Neuronal stem cell (in vitro differentiated cells): ENCODE results near the gene BPIFA3.
A peak's percentile ranks its signal among the peaks of the same experiment; 100 is the strongest.

Source experiments
- DNase-seq: peaks from one replicate; pipeline ENCODE4 v3.0.0-alpha.2; 2013; ENCODE audit warnings: low spot score
- H2AFZ ChIP-seq: one replicate; pipeline ENCODE4 v1.6.1; 2013; ENCODE audit warnings: mild to moderate bottlenecking, low read length, inconsistent platforms
- H2AK5ac ChIP-seq: 2 replicates; pipeline ENCODE4 v1.6.1; 2013; ENCODE audit warnings: low read depth, mild to moderate bottlenecking, inconsistent platforms, low read length, moderate library complexity, mixed read lengths
- H2BK120ac ChIP-seq: 2 replicates; pipeline ENCODE4 v1.6.1; 2013; ENCODE audit warnings: low read depth, mild to moderate bottlenecking, inconsistent platforms, low read length, moderate library complexity, mixed read lengths
- H2BK12ac ChIP-seq: one replicate; pipeline ENCODE4 v1.6.1; 2013; ENCODE audit warnings: low read length, inconsistent platforms
- H2BK15ac ChIP-seq: 2 replicates; pipeline ENCODE4 v1.6.1; 2013; ENCODE audit warnings: mild to moderate bottlenecking, low read length, inconsistent platforms, mixed read lengths
- H2BK5ac ChIP-seq: one replicate; pipeline ENCODE4 v1.6.1; 2013; ENCODE audit warnings: inconsistent platforms, mild to moderate bottlenecking, low read length, moderate library complexity
- H3K14ac ChIP-seq: one replicate; pipeline ENCODE4 v1.6.1; 2013; ENCODE audit warnings: low read length, inconsistent platforms
- H3K18ac ChIP-seq: 2 replicates; pipeline ENCODE4 v1.6.1; 2013; ENCODE audit warnings: low read length, inconsistent platforms
- H3K23ac ChIP-seq: 2 replicates; pipeline ENCODE4 v1.6.1; 2013; ENCODE audit warnings: low read depth, mild to moderate bottlenecking, mixed read lengths, low read length, inconsistent platforms; ENCODE audit not compliant: poor library complexity
- H3K27ac ChIP-seq: replicated peaks from 3 replicates; pipeline ENCODE4 v1.5.1; 2013; ENCODE audit warnings: low read length, inconsistent platforms
- H3K27me3 ChIP-seq, 3 experiments: 2 replicates each; pipeline ENCODE4 v1.6.1; 2013; ENCODE audit warnings: low read length in 3 of 3, mild to moderate bottlenecking in 2 of 3, inconsistent platforms in 1 of 3, low read depth in 1 of 3, mixed read lengths in 1 of 3, moderate library complexity in 1 of 3; ENCODE audit not compliant: control insufficient read depth in 3 of 3, insufficient read depth in 3 of 3
- H3K36me3 ChIP-seq, 2 donors: replicated peaks in 1 of 2; 2 replicates each; pipeline ENCODE4 v1.6.1; 2013; ENCODE audit warnings: low read length in 2 of 2; ENCODE audit not compliant: control insufficient read depth in 2 of 2, insufficient read depth in 2 of 2
- H3K4ac ChIP-seq: 2 replicates; pipeline ENCODE4 v1.6.1; 2013; ENCODE audit warnings: inconsistent platforms, mild to moderate bottlenecking, low read length, moderate library complexity
- H3K4me1 ChIP-seq, 2 donors: 1 replicate in 1 of 2; 2 replicates in 1 of 2; pipeline ENCODE4 v1.6.1; 2013; ENCODE audit warnings: low read length in 2 of 2, low read depth in 1 of 2; ENCODE audit not compliant: control insufficient read depth in 2 of 2, insufficient read depth in 1 of 2
- H3K4me2 ChIP-seq: one replicate; pipeline ENCODE4 v1.6.1; 2013; ENCODE audit warnings: mild to moderate bottlenecking, low read length, inconsistent platforms; ENCODE audit not compliant: insufficient read depth, poor library complexity, severe bottlenecking
- H3K4me3 ChIP-seq, 2 donors: 2 replicates each; pipeline ENCODE4 v1.5.1; 2013; ENCODE audit warnings: low read length in 2 of 2, mild to moderate bottlenecking in 2 of 2, inconsistent platforms in 1 of 2, moderate library complexity in 1 of 2
- H3K79me1 ChIP-seq: one replicate; pipeline ENCODE4 v1.6.1; 2013; ENCODE audit warnings: low read depth, mild to moderate bottlenecking, inconsistent platforms, low read length, moderate library complexity
- H3K9ac ChIP-seq: one replicate; pipeline ENCODE4 v1.6.1; 2013; ENCODE audit warnings: mild to moderate bottlenecking, low read depth, low read length, inconsistent platforms; ENCODE audit not compliant: poor library complexity
- H3K9me3 ChIP-seq, 2 donors: replicated peaks in 1 of 2; 2 replicates each; pipeline versions ENCODE3 to v1.6.1; 2013; ENCODE audit warnings: low read length in 2 of 2, mild to moderate bottlenecking in 2 of 2, inconsistent platforms in 1 of 2, low read depth in 1 of 2, mixed read lengths in 1 of 2, moderate library complexity in 1 of 2; ENCODE audit not compliant: control insufficient read depth in 2 of 2, insufficient read depth in 1 of 2
- H4K8ac ChIP-seq: one replicate; pipeline ENCODE4 v1.6.1; 2013; ENCODE audit warnings: low read depth, mild to moderate bottlenecking, inconsistent platforms, low read length, moderate library complexity
- H4K91ac ChIP-seq: one replicate; pipeline ENCODE4 v1.6.1; 2013; ENCODE audit warnings: low read length, low read depth, mild to moderate bottlenecking, inconsistent platforms; ENCODE audit not compliant: poor library complexity
- WGBS, 2 donors: extraction: QIAGEN DNeasy Blood & Tissue Kit; methylation state at CpG; one replicate each; pipeline ENCODE4 v1.1.7; 2013; ENCODE audit warnings: missing lambda C conversion rate in 2 of 2, mixed read lengths in 1 of 2; ENCODE audit not compliant: insufficient read length in 2 of 2, insufficient replicate concordance in 1 of 2; ENCODE audit errors: extremely low coverage in 2 of 2; 5-methylcytosine and 5-hydroxymethylcytosine counted together

BPIFA3 gene

DNA sequence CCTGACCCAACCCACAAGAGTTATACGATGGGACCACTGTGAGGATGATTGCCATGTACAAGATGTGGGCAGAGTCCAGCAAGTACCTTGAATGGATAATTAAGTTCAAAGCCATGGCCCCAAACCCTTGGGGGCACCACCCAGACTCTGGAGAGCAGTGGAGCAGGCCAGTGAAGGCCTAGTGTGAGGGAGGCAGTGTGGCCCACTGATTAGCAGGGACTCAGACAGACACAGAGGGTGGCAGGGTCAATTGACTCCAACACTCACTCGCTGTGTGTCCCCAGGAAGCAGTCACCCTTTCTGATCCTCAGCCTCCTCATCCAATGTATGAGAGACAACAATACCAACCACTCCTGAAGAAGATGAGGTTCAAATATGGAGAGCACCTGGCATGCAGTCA lies 16.9 kb downstream of the BPIFA3 start:
- no peak overlapping the region for H2BK120ac ChIP-seq
- H3K79me1 ChIP-seq, result no peaks in the 10 kb centered on the region
- DNase-seq, result no peak
- H2BK5ac ChIP-seq, result no peak overlapping the region
- H4K91ac ChIP-seq, result no peak overlapping the region
- no peak overlapping the region for H3K18ac ChIP-seq
- no peak overlapping the region for H4K8ac ChIP-seq
- H3K27me3 ChIP-seq, result peaks cover 0 to 9% (median 0%) of the 10 kb centered on the region in 3 experiments
- no peak overlapping the region for H2BK15ac ChIP-seq
- H3K4me1 ChIP-seq, result peaks cover 0 to 3% of the 10 kb centered on the region in 2 donors
- no peaks in the 10 kb centered on the region for H3K36me3 ChIP-seq
- no peaks in the 10 kb centered on the region for H3K9me3 ChIP-seq
- H3K4ac ChIP-seq, result no peak overlapping the region
- no peak overlapping the region for H2AFZ ChIP-seq
- H3K9ac ChIP-seq, result no peak overlapping the region
- peak overlapping the region in 1 of 2 donors; percentile 52 for H3K4me3 ChIP-seq
- no peak overlapping the region for H2AK5ac ChIP-seq
- H3K23ac ChIP-seq, result no peak overlapping the region
- H3K4me2 ChIP-seq, result no peak overlapping the region
- WGBS, 2 donors, result no CpG with 5 or more reads among the region's 2 CpGs
- no peak overlapping the region for H3K14ac ChIP-seq
- no peak overlapping the region for H3K27ac ChIP-seq
- H2BK12ac ChIP-seq, result no peak overlapping the region

- no peak within 1 kb of the TSS for H3K4me3 ChIP-seq
- WGBS, 2 donors, result no CpG with 5 or more reads among the region's 5 CpGs
- DNase-seq, result no peak
- no peak within 1 kb of the TSS for H3K27ac ChIP-seq
- H3K14ac ChIP-seq, result no peak within 1 kb of the TSS
- H2BK120ac ChIP-seq, result no peak within 1 kb of the TSS
- H3K4ac ChIP-seq, result no peak within 1 kb of the TSS
- no peak within 1 kb of the TSS for H2AK5ac ChIP-seq
- H3K9ac ChIP-seq, result no peak within 1 kb of the TSS
- H2BK15ac ChIP-seq, result no peak within 1 kb of the TSS
- H2AFZ ChIP-seq, result no peak within 1 kb of the TSS
- H3K4me2 ChIP-seq, result no peak within 1 kb of the TSS
- no peak within 1 kb of the TSS for H4K8ac ChIP-seq
- H2BK5ac ChIP-seq, result no peak within 1 kb of the TSS
- H3K23ac ChIP-seq, result no peak within 1 kb of the TSS
- H3K79me1 ChIP-seq, result no peaks in the 10 kb centered on the region
- no peak within 1 kb of the TSS for H4K91ac ChIP-seq
- H3K36me3 ChIP-seq, result no peaks in the 10 kb centered on the region
- H3K9me3 ChIP-seq, result no peaks in the 10 kb centered on the region
- no peak within 1 kb of the TSS for H2BK12ac ChIP-seq
- H3K27me3 ChIP-seq, result peaks cover 0 to 9% (median 0%) of the 10 kb centered on the region in 3 experiments
- H3K18ac ChIP-seq, result no peak within 1 kb of the TSS
- H3K4me1 ChIP-seq, result no peaks in the 10 kb centered on the region
These were observed 18.5 kb downstream of the BPIFA3 start, which contains the start of gene BPIFA1 for GRCh38 chr20:33235696-33236095. Gene BPIFA1, plus strand, starts transcription at chr20:33235996. Its CDS starts 1,716 bp downstream, at chr20:33237712.

GRCh38 chr20:33236351-33236750 lies 19.2 kb downstream of the BPIFA3 start:
- peaks cover 0 to 8% (median 0%) of the 10 kb centered on the region in 3 experiments for H3K27me3 ChIP-seq
- WGBS, 2 donors, result no CpG with 5 or more reads among the region's 1 CpG
- no peak overlapping the region for H2BK5ac ChIP-seq

DNA sequence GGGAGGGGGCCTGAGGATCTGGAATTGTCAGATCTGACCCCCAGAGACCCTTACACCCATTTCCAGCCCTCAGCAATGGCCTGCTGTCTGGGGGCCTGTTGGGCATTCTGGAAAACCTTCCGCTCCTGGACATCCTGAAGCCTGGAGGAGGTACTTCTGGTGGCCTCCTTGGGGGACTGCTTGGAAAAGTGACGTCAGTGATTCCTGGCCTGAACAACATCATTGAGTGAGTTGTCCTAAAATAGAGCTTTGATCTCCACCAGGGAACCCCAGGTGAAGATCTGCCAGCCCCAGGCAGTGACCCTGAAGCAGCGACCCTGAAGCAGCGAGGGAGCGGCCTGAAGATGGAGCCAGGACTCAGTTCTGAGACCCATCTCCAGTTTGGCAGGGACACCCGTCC lies 20.8 kb downstream of the BPIFA3 start:
- H2BK120ac ChIP-seq, result no peak overlapping the region
- no peaks in the 10 kb centered on the region for H3K9me3 ChIP-seq
- no peak overlapping the region for H4K91ac ChIP-seq
- peak overlapping the region; percentile 7 for H3K9ac ChIP-seq
- no peak overlapping the region for H4K8ac ChIP-seq
- no peaks in the 10 kb centered on the region for H3K27me3 ChIP-seq
- H3K79me1 ChIP-seq, result no peaks in the 10 kb centered on the region
- no peak overlapping the region for H2AK5ac ChIP-seq
- H2BK5ac ChIP-seq, result no peak overlapping the region
- no peak overlapping the region for H3K4ac ChIP-seq
- H2BK15ac ChIP-seq, result no peak overlapping the region
- H3K23ac ChIP-seq, result no peak overlapping the region
- DNase-seq, result no peak
- no peak overlapping the region for H2BK12ac ChIP-seq
- no peak overlapping the region for H2AFZ ChIP-seq
- no peak overlapping the region for H3K14ac ChIP-seq
- H3K27ac ChIP-seq, result no peak overlapping the region
- H3K4me3 ChIP-seq, result no peak overlapping the region
- WGBS, 2 donors, result no CpG with 5 or more reads among the region's 6 CpGs
- no peak overlapping the region for H3K18ac ChIP-seq
- no peaks in the 10 kb centered on the region for H3K36me3 ChIP-seq
- no peaks in the 10 kb centered on the region for H3K4me1 ChIP-seq
- no peak overlapping the region for H3K4me2 ChIP-seq

More at GRCh38 chr20:33236351-33236750, 19.2 kb downstream of the BPIFA3 start:
- Histone ChIP-seq H2AFZ (no peak overlapping the region), H2BK120ac (no peak overlapping the region), H2BK12ac (no peak overlapping the region), H3K4ac (no peak overlapping the region), H3K23ac (no peak overlapping the region), H3K4me3 (no peak overlapping the region), H3K9ac (no peak overlapping the region), H3K79me1 (no peaks in the 10 kb centered on the region), H3K4me1 (no peaks in the 10 kb centered on the region), H2AK5ac (no peak overlapping the region), H2BK15ac (no peak overlapping the region), H4K91ac (no peak overlapping the region), H3K14ac (no peak overlapping the region), H3K9me3 (no peaks in the 10 kb centered on the region), H3K27ac (no peak overlapping the region), H3K18ac (no peak overlapping the region), H3K36me3 (no peaks in the 10 kb centered on the region), H3K4me2 (no peak overlapping the region), H4K8ac (no peak overlapping the region)
- no peak for DNase-seq
